ENCODE data around the gene IGSF8.

DNA sequence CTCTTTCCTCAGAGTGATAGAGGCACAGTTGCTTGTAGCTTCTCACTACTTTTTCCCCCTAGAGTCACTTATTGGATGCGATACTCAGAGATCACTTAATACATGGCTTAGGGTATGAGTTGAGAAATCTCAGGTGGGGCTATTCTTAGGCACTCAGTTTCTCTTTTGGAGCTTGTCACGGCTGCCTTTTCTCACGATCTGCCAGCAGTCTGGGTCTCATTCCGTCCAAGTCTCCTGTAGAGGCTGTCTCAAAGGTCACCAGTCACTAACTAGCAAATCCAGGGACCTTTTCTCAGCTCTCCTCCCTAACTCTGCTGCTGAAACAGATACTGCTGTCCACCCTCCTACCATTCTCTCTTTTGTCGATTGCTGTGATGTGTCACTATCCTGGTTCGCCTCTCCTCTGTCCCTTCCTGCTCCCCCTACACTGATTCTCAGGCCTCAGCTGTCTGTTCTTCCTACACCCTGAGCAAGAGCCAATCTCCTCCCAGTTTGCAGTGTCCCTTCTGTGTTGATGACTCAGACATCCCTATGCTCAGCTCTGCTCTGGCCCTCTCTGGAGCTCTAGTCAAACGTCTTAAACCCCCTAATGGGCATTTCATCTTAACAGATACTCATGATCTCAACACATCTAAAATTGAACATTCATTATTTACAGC, 29.6 kb upstream of the IGSF8 start:
- TF ChIP-seq, protein P1, sequence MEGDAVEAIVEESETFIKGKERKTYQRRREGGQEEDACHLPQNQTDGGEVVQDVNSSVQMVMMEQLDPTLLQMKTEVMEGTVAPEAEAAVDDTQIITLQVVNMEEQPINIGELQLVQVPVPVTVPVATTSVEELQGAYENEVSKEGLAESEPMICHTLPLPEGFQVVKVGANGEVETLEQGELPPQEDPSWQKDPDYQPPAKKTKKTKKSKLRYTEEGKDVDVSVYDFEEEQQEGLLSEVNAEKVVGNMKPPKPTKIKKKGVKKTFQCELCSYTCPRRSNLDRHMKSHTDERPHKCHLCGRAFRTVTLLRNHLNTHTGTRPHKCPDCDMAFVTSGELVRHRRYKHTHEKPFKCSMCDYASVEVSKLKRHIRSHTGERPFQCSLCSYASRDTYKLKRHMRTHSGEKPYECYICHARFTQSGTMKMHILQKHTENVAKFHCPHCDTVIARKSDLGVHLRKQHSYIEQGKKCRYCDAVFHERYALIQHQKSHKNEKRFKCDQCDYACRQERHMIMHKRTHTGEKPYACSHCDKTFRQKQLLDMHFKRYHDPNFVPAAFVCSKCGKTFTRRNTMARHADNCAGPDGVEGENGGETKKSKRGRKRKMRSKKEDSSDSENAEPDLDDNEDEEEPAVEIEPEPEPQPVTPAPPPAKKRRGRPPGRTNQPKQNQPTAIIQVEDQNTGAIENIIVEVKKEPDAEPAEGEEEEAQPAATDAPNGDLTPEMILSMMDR (IDR thresholded peaks at IDR 0.05): no peak
- TF ChIP-seq POLR2A (IDR thresholded peaks at IDR 0.05): no peak
